GM18858 (cell line): ENCODE data around the gene TEX35.
A peak's percentile ranks its signal among the peaks of the same experiment; 100 is the strongest.
"Not testable (repeated sequence)": the region's sequence is repeated elsewhere in the genome, so short reads cannot be mapped to it uniquely, and the experiment has no call there.

ENCODE experiments used
- ATAC-seq: cut with Tn5 transposase; IDR thresholded peaks from one replicate; pipeline ENCODE4 v1.9.1; 2021; ENCODE audit not compliant: unreplicated experiment

Gene TEX35

DNA sequence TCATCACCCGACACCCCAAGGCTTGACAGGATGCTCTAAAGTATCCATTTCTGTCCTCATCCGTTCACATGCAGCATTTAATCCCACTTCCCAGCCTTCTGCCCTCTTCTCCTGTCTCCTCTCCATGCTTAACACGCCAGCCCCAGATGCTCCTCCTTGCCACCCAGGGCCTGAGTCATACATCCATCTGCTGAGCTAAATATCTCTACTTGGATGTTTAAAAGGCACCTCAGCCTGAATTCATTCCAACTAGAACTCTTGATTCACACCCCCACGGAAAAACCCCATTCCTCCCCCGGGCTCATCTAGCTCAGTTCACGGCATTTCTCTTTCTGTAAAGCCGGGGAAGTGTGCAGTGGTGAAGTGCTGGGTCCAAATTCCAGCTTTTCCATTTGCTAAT lies 27.7 kb downstream of the TEX35 start:
- ATAC-seq, result no peak

DNA sequence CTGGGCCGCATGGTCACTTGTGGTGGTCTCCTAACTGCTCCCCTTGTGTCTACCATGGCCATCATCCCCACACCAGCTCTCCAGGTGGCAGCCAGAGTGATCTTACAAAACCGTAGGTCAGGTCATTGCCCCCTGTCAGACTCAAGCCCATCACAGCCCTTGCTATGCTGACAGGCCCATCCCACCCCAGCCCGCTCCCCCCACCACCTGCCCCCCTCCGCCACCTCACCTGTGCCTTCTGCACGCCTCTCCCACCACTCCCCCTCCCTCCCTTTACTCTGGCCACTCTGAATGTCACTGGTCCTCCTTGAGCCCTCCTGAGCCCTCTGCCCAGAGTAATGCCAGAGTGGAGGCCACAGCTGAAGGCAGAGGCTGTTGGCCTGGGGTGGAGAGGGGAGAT lies 28.5 kb downstream of the TEX35 start:
- ATAC-seq, result no peak

DNA sequence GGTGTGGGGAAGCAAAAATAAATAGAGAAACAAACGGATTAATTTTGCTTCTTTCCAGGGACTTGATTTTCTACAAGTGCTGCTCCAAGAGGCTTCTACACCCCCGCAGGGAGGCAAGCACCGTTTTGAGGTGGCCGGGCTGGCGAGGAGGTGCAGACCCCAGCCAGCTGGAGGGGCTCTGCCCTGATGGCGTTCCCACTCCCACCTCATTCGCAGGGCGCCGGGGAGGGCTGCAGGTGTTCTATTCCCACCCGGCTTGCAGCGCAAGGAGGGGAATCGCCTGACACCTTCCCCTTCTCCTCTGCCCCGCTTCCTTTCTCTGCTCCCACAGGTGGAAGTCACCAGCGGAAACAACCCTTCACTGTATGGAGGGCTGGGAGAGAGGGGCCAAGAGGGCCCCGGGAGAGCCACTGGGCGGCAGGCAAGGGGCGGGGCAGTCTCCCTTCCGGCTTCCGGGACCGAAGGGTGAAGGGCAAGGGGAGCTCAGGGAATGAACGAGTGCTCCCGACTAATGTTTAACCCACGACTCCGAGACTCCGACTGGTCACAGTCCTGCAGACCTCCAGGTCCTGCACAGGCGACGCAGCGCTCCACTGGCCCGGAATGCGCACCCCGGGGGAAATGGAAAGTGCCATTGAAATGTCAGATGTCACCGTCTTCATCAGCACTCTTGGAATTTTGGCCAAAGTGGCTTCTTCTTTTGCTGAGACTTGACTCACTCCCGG lies 29.1 kb downstream of the TEX35 start:
- ATAC-seq, result peak; percentile 22

DNA sequence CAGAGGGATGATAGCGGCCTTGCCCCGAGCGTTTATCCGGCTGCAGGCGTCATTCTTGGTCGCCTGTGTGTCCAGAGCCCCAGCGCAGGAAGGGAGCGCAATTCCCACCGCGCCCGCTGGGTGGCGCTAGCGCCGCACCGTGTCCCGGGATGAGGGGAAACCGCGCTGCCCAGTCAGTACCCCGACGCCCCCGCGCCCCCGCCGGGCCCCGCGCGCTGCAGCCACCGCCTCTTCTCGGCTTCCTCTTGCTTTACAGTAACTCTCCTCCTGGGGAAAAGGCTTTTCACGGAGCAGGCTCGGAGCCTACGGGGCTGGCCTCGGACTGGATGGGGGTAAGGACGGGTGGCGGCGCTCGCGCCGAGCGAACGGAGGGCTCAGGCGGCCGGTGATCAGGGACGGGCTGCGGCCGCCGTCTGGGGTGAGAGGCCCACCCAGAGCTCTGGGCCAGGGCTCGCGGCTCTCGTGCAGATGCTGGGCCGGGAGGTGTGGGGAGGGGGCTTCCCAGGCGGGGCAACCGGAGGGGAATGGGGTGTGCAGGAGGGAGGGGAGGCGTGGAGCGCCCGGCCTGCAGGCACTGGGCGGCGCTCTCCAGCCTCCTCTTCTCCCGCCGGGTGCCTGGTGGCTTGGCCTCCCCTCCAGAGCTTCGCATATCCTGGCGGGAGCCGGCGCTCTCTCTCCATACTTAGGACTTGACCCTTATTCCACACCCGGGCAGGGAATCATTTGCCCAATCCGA lies 29.8 kb downstream of the TEX35 start:
- ATAC-seq, result peak; percentile 52

DNA sequence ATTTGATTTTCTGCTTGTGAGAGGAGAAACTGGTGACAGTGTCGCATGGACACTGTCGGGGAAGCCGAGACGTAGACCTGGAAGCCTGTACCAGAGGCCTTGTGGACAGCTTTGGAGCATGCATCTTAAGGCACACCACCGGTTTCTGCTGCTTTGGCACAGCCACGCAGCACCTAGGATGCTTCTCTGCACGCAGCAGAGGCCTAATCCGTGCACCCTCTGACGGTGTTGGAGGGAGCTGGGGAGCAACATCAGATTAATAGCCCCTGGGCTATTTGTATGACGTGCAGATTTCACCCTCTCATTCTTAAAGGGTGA lies 30.3 kb downstream of the TEX35 start:
- ATAC-seq, result peak; percentile 46

DNA sequence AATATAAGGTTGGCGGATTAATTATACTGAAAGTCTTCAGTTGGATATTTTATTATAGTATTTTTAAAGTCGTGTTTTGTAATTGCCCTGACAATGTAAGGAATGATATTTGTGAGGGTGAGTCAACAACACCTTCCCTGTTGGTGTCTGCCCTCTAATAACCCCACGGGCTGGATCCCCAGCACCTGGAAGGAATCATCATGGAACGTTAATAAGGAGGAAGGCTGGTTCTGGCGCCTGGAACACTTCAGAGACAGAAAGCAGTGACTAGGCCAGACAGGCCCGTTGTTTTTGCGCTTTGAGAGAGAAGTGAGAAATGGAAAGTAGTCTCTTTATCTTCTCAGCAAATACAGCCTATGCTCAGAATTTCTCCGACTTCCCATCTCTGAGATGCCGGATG lies 31.6 kb downstream of the TEX35 start:
- no peak for ATAC-seq

DNA sequence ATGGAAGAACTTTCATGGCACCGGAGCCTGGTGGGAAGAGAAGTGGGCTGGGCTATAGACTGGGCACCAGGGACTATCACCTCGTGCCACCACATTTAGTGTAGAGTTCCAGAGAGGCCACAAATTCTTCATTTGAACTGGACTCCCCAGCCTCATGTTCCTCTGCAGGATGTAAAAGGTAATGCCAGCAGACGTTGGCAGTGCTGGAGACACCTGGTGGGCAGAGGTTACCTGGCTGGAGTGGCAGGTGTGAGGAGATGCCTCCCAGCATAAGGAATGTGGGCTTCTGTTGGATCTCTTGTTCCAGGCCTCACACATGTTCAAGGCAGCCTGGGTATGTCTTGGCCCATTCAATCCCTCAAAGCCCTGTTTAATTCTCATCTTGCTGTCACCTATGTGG lies 35.2 kb downstream of the TEX35 start:
- ATAC-seq, result no peak

DNA sequence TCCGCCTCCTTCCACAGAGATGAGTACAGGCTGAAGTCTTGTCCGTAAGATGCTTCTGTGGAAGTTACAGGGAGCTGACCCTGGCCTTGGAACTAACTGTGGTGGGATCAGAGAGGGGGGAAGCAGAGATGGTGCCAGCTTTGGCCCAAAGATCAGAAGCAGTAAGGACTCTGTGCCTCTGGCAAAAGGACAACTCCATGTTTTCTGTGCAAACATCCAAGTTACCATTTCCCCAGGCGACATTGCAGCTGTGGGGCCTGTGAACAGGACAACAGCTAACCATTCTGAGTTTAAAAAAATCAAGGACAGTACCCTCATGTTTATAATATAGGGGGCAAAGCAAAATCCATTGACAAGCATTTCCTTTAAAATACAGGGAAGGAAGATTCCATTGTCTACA lies 38.4 kb downstream of the TEX35 start:
- ATAC-seq, result no peak

DNA sequence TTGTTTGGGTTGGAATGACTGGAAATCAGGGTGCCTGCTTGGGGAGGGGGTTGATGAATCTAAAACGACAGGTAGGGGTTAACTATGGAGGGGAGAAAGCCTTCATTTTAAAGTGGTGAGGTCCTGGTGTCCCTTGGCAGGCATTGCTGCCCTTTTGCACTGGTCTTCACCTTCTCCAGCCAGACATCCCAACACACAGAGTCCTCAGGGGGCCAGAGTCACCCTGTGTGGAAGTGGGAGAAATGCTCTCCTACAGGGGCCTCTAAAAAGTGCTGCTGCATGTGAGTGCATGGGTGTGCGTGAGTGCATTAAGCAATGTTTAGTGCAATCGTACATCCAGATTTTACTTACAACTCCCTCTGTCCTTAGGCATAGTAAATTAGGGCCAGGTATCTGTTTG lies 39.0 kb downstream of the TEX35 start:
- no peak for ATAC-seq

DNA sequence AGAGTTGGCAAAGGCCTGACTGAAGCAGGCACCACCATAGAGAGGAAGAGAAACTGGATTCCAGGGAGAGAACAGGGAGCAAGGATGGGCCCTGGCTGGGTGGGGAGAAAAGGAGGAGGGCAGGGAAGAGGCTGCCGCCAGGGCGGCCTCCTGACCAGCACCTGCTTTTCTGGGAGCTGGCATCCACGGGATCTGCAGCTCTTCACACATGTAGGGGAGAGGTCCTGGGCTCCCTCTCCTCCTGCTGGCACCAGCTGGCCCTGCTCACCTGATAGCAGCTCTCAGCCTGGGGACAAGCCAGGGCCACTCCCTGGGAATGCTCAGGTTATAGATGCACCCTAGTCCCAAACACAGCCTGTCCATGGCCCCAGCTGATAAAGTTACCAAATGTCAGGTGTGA lies 39.9 kb downstream of the TEX35 start:
- no peak for ATAC-seq

DNA sequence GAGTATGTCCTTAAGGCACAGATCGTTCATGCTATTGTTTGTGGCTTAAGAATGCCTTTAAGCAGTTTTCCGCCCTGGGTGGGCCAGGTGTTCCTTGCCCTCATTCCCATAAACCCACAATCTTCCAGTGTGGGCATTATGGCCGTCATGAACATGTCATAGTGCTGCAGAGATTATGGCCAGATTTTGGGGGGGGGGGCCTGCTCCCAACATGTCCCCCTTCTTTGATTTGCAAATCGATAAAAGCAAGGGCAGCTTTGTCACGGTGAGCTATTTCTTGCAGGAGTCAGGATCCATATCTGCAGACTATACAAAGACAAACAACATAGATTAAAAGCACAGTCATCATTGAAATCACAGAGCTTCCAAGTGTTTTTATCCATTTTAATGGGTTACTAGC lies 41.4 kb downstream of the TEX35 start:
- not testable (repeated sequence) for ATAC-seq

DNA sequence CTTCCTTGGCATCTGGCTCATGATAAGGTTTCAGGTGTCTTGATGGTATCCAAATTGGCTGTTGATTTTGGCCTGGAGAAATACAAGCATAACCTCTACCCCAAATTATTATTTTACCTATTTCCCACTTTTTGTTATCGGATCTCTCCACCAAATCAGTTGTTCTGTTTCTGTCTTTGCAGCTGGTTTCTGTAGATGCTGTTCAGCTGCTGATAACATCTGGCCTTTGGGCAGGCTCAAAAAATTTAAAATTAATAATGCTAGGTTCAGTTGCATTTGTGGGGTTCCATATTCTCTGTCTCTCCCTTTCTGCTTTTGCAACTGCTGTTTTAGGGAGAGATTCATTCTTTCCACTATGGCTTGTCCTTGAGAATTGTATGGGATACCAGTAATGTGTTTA lies 42.7 kb downstream of the TEX35 start:
- ATAC-seq, result not testable (repeated sequence)

DNA sequence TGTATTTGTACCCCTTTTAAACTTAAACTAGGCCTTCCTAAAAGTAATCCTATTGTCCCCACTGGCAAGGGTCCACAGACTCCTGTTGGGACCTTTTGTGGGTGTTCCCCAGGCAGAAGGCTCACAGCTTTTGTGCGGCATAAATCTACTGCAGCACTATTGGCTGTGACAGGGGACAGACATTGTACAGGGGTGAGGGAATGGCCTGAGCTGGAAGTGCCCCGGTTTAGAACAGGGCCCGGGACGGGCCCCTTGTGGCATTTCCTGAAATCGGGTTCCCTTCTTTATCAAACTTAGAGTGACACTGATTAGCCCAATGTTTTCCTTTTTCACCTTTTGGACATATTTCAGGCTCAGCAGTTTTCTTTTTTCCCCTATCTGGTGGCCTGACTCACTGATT lies 45.9 kb downstream of the TEX35 start:
- ATAC-seq, result not testable (repeated sequence)

DNA sequence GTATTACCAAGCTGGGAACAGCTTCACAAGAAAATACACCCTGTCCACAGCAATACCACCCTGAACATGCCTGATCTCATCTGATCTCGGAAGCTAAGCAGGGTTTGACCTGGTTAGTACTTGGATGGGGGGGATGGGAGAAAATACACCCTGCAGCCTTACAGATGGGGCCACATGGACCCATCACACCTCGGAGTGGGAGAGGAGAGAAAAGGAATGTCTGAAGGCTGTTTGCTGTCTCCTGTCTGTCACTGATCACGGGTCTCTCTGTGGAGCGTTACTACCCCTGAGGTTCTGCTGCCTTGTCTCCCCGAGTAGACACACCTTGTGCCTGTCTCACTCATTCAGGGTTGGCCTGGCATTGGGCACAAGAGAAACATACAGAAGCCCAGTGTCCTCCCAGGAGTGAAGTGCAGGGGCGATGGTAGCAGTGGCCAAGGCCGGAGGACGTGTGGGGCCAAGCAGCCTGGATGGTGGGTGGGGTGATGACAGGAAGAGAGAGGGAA lies 48.0 kb downstream of the TEX35 start:
- no peak for ATAC-seq

DNA sequence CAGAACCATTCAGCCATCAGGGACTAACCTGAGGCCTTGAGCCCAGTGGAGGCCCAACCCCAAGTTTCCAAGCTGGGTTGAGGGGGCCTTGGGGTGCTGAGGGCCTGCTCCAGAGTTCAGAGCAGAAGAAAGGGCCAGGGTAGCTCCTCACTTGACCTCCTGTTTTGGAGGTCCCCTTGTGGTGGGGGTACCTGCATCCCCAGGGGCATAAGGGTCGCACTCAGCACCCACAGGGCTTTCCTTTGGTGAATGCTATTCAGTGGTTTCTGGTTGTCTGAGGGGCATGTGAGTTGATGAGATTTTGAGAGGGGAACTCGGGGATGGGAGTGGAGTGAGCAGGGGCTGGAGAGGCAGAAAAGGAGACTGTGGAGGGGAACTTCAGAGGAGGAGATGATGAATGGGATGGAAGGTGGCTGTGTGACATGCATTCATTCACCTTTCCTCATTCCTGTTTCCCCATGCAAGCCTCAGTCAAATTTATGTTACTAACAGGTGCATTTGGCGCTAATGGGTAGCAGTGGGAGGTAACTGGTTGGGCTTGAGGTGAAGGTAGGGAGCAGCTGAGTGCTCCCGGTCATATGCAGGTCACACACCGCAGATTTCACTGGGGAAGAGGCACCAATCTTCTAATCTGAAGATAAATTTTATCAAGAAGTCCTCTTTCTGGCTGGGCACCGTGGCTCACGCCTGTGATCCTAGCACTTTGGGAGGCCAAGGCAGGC lies 50.4 kb downstream of the TEX35 start:
- ATAC-seq, result no peak

DNA sequence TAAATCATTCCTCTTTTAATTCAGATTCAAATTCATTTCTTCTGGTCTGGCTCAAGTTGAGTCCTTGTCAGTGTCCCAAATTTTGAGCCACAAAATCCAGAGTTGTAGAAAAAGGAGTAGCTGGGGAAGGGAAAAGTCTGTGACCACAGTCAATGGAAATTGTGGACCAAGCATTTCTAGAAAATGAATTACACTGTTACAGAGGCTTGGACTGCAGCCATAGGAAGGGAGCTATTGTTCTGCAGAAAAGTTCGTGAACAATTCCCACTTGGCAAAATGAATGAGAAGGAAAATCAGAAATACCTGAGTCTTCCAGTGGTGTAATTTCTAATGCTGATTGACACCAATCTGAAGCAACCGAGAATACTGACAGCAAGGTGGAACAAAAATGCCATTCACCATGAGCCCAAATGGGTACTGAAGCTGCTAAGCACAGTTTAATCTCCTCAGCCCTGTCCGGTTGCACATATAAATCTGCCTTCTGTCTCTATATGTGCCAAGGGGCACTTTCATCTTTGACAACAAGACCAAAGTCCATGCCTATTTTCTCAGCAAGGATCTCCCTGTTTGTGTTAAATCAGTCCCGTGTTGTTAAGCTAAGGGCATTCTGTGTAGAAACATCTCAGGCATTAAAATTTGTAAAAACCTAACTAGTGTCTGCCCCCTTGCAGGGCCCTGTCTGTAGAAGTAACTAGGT lies 51.3 kb downstream of the TEX35 start:
- no peak for ATAC-seq

DNA sequence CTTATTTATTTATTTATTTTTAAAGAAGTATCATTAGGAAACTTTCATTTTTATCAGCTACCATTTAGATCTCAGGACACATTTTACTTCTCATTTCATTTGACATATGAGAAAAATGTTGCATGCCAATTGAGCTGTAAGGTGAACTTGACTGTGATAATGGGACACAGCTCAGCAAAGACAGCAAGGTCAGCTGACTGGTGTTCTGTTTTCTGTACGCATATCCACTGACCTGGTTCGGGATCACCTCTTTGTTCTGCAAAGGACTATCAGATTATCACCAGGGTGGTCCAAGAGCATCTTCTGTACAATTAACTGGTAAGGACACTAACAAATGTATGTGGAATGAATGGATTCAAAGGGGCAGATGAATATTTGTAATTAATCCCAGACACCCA lies 51.9 kb downstream of the TEX35 start:
- no peak for ATAC-seq

DNA sequence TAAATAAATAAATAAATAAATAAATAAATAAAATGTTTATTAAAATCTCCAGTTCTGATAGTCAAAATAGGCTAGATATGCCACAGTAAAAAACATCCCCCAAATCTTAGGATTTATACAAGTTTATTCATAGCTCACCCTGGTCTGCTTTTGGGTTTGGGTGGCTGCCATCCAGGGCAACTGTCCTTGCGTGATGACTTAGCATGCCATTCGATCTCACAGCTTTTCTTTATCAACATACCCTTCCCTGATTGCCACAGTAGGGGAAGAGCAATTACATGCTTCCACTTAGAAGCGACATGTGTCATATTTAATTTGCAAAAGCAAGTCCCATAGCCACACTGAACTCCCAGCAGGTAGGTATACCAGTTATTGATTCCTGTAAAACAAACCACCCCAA lies 52.7 kb downstream of the TEX35 start:
- no peak for ATAC-seq

DNA sequence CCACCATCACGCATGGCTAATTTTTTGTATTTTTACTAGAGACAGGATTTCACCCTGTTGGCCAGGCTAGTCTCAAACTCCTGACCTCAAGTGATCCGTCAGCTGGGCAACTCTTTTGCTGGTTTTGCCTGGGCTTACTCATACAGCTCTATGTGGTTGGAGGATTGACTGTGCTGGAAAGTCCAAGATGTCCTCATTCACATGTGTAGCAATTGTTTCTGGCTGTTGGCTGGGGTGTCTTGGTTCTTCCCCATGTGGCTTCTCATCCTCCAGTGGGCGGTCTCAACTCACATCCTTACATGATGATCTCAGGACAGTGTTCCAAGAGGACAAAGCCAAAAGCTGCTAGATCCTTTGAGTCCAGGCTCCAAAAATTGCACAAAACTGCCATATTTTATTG lies 53.3 kb downstream of the TEX35 start:
- peak; percentile 88 for ATAC-seq

DNA sequence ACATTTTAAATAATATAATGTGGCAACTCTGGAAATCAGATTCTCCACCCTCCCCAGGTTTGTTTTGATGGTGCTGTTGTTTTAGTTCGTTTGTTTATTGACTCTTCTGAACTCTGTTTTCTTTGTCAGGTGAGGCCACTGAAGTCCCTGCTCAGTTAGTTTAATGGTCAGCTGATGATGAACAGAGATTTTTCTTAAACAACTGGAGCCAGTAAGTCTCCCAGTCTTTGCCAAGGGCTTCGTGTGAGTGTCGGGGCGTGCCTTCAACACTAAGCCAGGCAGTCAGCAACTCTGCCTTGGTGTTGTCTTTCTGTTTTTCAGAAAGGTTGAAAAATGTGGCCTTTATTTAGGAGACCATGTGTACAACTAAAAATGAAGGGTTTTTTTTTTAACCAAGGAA lies 58.9 kb downstream of the TEX35 start:
- no peak for ATAC-seq
